Activated naive CD8-positive, alpha-beta T cell treated with anti-CD3 and anti-CD28 coated beads, Interleukin-2, amount 50 U/mL, for 16 hours (primary cell): ENCODE results near the gene PCSK6.
"Not testable (repeated sequence)": the region's sequence is repeated elsewhere in the genome, so short reads cannot be mapped to it uniquely, and the experiment has no call there.

Experiments
- DNase-seq: peaks from one replicate; pipeline ENCODE4 v3.0.0-alpha.2; 2020; ENCODE audit warnings: low read depth, low spot score

The PCSK6 gene

DNA sequence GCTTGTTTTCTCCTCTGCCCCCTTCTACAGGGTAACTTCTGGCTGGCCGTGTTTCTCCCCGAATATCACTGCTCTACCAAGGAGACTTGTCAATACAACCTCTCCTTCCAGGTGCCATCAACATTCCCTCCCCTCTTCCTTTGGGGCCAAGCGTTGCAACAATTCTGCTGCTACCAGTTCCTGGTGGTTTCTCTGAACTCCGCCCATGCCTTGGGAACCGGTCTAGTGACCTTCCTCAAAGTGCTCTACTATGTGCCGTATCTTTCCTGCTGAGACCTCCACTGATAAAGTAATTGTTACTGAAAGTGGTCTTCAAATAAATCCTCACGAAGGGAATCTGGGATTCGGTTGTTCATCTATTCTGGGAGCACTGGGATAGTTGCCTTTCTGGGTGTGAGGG is 26.2 kb downstream of the PCSK6 start:
- no peak for DNase-seq

DNA sequence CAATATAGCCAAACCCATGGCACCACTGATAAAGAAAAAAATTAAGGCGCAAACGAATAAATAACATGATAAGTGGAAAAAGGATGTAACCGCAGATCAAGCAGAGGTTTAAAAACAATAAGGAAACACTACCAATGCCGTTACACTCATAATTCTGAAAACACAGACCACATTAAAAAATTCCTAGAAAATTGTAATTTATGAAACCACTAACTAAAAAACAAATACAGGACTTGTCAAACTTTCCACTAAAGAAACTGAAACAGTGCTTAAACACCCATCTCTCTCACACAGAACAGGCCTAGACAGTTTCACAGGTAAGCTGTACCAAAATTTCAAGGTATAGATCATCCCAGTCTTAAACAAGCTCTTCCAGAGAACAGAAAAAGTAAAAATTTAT is 28.4 kb downstream of the PCSK6 start:
- DNase-seq, result no peak

DNA sequence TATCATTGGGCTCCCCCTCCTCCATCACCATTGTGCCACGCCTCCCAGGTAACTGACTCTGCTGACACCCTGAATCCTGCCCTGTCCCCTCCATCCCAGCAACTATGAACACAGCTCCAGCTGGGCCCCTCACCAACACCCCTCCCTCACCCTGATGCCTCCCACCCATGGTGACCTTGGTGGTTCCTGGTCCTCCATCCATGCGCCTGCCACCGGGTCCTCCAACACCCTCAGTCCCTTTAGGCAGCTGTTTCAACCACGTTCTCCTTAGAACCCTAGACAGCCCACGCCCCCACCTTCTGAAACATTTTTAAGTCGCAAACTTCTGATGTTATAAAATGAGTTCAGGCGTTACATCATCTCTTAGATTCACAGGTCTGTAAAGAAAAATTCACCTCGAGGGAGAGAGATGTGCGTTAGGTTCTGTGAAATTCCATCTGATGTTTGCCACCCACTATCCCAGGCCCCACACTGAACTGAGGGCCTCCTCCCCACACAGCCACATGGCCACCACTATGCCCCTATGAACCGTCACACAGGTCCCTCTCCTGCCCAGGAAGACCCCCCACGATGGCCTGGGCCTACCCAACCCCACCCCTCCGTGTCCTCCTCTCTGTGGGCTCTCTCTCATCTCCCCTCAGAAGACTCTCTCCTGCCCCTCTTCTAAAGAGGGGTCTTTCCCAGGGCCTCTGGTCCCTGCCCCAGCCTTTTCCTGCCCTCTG is 29.8 kb downstream of the PCSK6 start:
- DNase-seq, result no peak

DNA sequence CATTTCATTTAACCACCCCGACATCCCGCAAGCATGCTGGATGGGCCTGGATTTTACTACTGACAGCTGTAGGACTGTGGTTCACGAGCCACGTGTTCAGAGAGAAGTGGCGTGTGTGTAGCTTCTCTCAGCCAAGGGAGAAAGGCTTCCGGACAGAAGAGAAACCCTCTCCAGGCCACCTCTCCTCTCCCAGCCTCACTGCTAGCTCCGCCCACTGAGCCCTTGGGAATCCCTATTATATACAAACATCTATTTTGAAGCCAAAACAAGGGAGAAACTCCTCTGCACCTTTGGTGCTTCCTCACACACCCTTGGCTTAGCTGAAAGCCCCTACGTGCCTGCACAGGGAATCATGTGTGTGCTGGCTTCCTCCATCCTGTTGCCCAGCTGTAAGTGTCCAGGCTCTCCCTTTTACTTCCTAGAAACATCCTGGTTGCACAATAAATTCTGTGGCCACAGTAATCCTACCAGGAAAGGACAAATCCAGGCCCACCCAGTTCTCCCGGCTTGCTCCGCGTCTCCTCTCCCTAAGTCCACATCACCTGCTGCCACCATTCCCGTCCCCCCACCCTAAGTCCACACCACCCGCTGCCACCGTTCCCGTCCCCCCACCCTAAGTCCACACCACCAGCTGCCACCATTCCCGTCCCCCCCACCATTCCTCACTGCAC is 30.5 kb downstream of the PCSK6 start:
- no peak for DNase-seq

DNA sequence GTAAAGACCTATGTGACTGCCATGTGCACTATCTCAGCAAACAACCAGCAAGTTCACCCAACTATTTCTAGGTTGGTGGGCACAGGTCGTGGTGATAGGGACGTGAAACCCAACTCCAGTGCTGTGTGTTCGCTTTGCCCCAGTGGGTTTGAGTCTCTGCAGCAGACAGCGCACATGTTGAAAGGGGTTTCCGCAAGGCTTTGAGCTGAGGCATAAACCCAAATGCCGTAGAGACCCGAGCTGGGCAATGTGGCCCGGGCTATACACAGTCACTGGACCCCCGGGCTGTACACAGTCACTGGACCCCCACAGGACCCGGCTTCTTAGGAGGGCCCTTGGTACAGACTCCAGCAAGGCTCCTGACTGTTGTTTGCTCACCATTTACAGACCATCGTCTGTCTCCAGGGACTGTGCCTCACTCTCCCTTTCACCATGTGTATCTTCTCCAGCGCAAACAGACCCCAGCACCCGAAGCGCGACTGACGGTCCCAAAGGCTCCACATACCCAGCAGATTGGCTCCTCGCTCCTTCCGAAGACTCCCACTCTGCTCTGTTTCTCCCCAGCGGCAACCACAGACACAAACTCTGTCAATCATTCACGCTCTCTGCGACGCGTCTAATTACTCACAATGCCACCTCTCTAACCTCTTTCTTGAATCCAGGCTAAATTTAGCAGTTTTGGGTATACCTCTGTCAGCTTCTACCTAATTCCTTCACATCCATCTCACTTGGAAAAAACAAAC is 31.2 kb downstream of the PCSK6 start:
- no peak for DNase-seq

DNA sequence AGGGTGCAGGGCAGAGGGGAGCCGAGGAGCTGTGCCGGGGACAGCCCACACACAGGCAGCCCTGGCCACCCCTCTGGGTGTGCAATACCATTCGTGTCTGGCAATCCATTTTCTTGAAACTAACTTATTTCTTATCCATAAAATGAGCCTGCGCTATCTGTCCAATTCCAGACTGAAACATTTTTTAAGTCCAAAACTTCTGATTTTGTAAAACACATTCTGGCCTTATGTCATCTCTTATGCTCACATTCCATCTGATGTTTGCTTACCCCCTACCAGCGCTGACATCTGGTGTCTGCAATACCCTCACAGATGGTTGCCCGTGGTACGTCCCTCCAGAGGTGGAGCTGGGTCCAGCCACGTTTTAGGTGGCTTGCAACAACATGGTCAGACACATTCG is 31.8 kb downstream of the PCSK6 start:
- DNase-seq, result no peak

DNA sequence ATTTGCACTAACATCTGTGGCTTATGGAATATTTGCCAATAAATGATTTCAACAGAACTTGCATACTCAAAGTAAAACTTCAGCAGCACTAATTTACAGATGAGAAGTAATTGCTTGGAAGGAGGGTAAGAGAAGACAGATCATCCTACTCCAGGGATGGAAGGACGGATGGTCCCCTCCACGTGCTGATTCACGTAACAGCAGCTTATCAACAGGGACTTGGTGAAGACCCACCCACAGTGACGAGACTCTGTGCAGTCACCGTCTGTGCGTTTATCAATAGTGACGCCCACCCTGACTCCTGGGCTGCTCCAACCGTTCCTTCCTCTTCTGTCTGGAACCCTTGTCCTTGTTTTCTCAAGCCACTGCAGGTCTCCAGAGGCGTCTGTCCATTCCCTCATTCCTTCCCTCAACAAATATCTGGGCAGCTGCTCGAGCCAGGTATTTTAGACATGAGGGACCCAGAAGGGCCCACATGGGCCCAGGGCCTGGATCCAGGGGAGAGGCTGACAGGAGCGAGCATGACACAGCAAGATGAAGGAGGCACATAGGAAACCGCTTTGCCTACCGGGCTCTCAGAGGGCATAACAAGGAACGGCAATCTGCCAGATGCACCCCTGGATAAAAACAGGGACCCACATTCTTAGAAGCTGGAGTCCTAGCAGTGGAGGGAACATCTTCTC is 33.3 kb downstream of the PCSK6 start:
- DNase-seq, result no peak

DNA sequence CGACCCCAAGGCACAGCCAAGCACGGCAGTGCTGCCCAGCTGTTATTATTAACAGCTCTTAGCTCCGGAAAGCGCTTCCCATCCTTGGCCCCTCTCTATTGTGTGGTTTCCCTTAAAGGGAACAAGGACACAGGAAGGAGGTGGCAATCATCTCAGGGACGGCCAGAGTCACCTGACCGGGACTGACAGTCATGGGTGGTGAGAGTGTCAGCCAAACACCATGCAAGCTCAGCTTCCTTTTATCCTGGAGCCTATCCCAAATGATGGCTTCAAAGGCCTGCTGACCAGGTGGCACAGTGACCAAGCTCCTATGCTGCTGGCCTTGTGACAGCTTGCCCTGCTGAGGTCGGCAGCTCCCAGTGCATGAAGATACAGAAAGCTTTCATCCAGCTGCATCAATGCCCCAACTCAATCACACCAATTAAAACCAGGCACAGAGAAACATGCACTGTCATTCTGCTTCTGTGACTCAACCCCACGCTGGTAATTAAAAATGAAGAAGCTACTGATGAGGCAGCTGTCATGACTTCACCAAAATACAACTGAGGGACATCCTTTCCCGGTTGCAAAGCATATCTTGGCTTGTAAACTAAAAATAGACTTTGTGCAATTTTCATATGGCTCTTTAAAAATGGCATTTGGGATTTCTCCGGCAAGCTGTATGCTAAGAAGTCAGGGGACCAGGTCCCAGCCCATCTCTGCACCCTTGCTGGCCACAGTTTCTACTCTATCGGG is 34.0 kb downstream of the PCSK6 start:
- DNase-seq, result no peak

DNA sequence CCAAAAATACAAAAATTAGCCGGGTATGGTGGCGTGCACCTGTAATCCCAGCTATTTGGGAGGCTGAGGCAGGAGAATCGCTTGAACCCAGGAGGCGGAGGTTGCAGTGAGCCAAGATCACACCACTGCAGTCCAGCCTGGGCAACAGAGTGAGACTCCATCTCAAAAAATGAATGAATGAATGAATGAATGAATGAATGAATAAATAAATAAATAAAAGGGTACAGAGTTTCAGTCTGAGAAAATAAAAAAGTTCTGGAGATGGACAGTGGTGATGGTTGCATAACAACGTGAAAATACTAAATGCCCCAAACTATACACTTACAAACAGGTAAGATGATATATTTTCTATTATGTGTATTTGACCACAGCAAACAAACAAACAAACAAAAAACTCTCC is 34.7 kb downstream of the PCSK6 start:
- not testable (repeated sequence) for DNase-seq

DNA sequence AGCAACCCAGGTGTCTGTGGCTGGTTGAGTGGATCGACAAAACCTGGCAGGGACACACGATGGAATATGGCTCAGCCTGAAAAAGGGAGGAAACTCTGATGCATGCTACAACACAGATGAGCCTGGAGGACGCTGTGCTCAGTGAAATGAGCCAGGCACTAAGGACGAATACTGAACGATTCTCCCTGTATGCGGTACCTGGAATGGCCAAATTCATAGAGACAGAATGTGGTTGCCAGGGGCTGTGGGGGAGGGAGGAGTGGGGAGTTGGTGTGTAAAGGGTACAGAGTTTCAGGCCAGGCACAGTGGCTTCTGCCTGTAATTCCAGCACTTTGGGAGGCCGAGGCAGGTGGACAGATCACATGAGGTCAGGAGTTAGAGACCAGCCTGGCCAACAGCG is 35.1 kb downstream of the PCSK6 start:
- DNase-seq, result no peak

DNA sequence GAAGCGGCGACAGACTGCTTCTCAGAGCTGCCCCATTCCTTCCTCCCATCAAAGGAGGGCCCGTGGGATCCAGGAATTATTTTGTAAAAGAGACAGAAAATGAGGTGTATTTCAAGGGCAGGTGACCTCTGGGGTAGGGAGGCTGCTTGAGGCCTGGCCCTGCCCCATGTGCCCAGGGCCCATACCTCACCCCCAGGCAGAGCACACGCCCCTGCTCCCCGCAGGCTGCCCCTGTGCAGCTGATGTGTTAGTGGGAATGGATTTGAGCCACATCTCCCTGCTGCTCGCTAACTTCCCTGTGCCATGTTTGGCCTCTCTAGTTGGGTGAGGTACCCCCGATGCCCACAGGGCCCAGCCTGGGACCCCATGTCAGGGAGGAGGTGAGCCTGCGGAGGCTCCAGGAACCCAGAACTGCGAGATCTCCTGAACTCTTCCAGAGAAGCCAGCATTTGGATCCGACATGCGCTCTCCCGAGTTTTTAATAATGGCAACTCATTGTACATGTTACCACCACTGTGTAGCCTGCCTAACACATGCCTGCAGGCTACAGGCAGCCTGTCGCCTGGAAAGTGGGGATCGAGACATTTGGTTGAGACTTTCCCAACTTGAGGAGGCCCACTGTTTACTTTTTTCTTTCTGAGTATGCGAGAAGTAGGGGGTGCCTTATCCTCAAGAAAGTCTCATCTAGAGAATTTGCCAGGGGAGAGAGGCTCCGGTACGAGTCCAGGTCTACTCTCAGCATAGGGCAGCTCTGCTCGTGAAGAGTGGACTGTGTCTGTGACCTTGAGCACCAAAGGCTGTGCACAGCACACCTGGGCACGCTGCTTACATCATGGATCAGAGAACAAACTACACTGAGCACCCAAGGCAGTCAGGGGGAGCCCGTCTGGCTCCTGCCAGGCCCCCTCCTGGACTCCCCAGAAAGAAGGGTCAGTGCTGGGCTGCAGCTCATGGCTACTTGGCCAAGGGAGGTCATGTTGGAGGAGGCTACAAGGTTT is 36.1 kb downstream of the PCSK6 start:
- DNase-seq, result no peak

DNA sequence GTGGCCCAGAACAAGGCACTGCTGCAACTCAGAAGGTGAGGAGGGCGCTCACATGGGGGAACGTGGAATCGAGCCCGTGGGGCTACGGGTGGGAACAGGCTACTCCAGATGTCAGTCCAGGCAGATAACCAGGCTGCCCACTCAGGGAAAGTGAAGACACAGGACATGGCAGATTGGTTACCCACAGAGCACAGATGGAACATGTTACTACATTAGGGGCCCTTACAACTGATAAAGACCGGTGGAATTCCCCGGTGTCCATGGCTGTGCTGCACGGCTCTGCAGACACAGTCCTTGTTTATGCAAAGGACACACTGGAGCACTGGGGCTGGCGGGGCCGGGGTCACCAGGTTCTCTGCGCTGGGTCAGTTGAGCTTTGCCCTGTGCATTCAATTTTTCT is 36.9 kb downstream of the PCSK6 start:
- no peak for DNase-seq

DNA sequence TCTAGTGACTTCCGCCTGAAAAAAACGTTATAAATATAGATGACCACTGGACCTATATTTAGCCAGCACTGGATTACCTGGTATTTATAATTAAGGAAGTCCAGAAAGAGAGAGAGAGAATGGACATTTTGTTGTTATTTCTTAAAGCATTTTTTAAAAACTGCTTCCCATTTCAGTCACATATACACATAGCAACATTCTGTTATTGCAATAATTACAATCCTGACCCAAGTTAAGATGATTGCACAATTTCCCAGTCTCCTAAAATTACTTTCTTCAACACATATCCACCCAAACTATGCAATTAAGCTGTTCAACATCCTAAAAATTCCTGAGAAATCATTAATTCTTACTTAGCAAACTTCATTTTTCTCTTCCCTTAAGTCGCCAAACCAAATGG is 37.7 kb downstream of the PCSK6 start:
- no peak for DNase-seq

DNA sequence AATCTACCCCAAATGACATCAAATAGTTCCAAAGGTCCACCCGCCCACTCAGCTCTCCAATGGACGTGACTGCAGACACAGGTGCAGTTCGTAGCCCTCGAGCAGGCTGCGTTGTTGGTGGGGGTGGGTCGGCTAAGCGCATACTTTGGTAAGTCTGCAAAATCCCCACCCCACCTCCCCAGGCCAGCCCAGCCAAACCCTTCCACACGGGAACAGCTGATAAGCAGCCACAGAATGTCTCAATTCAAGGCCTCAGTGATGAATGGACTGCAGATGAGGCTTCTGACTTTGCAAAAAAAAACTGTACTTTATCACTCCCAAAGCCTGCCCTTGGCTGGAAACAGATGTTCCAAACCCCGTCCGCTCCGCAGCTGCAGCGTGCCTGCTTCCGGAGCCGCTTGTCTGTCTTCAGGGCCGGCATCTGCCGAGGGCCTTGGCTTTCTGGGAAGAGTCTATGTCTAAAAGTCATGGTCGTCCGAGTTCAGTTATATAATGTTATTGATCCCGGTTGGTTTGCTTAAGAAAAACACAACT is 38.2 kb downstream of the PCSK6 start:
- DNase-seq, result no peak

DNA sequence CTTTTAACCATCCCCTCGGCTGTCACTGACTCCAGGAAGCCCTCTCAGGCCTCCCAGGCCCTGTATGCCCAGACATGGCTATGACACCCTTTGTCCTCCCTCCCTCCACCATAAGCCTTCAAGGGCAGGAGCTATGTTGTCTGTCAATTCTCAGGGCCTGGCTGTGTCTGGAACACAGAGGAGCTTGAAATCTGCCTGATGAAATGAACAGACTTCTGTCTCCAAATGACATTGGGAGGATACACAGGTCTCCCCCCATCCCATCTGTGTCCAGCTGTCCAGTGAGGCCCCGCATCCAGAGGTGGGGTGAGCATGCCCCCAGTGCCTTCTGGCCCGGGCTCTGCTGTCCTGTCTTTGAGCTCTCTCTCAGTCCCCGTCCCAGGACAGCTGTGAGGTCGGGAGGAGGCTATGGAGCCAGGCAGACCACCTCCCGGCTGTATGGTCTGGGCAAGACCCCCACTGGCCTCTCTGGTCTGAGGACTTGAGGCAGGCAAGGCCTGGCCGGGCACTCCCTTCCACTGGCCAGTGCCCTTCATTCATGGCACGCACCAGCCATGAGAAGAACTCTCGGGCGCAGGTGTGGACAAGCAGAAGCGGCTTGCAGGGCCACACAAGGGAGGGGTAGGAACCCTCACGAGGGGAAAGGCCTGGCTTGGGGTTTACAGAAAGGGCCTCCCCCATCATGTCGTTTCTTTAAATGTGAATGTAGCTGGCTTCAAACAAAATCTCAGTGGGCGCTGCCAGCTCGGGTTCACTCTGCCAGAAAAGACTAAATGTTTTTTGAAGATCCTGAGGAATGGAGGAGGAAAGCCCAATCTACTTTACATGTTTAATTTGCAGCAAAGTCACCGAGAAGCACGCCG is 38.9 kb downstream of the PCSK6 start:
- no peak for DNase-seq

DNA sequence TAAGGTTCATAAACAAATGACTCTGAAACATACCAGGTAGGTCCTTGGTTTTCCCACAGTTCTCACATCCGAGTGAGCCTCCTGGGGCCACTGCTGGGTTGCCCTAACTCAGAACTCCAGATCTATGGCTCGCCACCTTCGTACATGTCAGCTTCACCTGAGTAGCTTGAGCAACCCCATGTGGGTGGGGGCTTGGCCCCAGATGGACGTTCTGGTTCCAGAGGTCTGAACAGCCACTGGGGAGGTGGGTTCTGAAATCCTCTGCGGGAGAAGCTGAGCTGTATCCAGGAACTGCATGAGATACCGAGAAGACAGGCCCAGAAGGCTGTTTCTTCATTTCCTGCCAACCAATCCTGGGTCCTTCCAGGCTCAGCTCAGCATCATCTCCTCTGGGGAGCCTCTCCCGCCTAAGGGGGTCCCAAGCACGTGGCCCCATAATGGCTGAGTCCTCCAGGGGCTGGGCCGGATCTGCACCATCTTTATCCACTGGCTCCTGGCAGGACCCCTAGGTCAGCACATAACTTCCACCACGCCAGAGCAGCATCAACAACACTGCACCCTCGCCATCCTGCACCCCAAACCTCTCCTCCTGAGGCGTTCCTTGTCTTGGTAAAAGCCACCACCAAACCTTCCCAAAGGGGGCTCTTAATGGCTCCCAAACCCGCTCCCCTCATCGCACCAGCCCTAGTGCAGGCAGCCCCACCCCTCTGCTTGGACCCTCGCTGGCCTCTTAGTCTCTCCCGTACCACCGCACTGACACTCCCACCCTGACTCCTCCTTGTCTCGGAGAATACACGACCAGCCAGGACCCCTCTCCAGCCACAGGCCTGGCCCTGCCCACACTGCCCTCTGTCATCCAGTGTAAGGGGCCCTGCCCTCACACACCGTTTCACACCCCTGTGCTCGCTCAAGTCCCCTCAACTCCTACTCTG is 39.8 kb downstream of the PCSK6 start:
- DNase-seq, result no peak

DNA sequence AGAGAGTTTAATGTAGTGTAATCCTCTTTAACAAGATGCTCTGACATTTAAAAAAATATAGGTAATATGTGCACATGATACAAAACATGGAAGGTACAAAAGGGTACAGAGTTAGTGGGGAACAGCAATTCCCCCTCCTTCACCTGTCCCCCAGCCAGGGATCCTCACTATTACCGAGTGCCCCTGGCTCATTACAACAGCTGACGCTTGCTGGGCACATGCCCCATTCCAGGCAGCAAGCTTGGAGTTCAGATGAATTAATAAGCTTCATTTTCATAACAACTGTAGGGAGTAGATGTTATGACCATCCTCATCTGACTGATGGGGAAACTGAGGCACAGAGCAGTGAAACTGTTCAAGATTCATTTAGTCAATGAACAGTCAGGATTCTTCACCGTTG is 41.2 kb downstream of the PCSK6 start:
- DNase-seq, result no peak

DNA sequence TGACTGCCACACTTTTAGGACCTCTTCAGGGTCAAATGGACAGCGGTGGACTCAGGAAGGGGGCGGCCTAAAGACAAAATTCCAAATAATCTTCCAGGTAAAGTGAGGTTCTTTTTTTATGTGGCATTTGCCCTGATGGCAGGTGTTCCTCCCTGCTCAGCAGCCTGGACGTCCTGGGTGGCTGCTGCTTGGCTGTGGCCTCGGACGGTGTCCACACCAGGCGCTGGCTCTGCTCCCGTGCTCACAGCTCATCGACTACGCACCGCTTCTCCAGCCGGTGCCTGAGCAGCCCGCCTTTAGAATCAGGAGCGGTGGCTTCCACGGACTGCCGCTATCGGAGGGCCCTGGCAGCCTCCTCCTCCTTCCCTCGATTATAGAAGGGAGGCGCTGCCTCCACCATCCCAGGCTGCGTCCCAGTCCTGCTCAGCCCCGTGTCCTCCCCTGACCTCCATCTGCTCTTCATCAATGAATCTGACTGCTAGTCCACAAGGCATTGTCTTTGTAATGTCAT is 41.9 kb downstream of the PCSK6 start:
- DNase-seq, result no peak
